ENCODE data around the gene NARS2.
"Not testable (repeated sequence)": the region's sequence is repeated elsewhere in the genome, so short reads cannot be mapped to it uniquely, and the experiment has no call there.

The NARS2 gene

GRCh38 chr11:78525720-78526119 lies 48.9 kb downstream of the NARS2 start:
- no peak overlapping the region for H3K4me3 ChIP-seq (ENCODE audit: low read depth, low read length)
- TF ChIP-seq, protein P1, sequence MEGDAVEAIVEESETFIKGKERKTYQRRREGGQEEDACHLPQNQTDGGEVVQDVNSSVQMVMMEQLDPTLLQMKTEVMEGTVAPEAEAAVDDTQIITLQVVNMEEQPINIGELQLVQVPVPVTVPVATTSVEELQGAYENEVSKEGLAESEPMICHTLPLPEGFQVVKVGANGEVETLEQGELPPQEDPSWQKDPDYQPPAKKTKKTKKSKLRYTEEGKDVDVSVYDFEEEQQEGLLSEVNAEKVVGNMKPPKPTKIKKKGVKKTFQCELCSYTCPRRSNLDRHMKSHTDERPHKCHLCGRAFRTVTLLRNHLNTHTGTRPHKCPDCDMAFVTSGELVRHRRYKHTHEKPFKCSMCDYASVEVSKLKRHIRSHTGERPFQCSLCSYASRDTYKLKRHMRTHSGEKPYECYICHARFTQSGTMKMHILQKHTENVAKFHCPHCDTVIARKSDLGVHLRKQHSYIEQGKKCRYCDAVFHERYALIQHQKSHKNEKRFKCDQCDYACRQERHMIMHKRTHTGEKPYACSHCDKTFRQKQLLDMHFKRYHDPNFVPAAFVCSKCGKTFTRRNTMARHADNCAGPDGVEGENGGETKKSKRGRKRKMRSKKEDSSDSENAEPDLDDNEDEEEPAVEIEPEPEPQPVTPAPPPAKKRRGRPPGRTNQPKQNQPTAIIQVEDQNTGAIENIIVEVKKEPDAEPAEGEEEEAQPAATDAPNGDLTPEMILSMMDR (IDR thresholded peaks at IDR 0.05; ENCODE audit: borderline replicate concordance, insufficient read depth, low read depth, low read length), result no peak

DNA sequence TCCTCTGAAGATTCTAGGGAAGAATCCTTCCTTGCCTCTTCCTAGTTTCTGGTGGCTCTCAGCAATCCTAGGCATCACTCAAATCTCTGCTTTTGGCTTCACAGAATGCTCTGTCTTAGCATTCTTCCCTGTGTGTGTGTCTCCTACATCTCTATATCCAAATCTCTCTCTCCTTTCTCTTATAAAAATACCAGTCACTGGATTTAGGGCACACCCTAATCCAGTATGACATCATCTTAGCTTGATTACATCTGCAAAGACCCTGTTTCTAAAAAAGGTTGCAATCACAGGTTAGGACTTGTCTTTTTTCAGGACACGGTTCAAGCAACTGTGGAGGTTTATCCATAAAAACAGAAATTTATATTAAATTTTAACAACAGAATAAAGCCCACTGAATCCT lies 54.4 kb downstream of the NARS2 start:
- TF ChIP-seq, protein P1 (IDR thresholded peaks at IDR 0.05; ENCODE audit: borderline replicate concordance, insufficient read depth, low read depth, low read length), result no peak

GRCh38 chr11:78516281-78516680 lies 58.4 kb downstream of the NARS2 start:
- no peak overlapping the region for H3K4me3 ChIP-seq (ENCODE audit: low read depth, low read length)
- TF ChIP-seq, protein P1 (IDR thresholded peaks at IDR 0.05; ENCODE audit: borderline replicate concordance, insufficient read depth, low read depth, low read length), result no peak

More for the DNA sequence above, 54.4 kb downstream of the NARS2 start:
- no peak overlapping the region for H3K4me3 ChIP-seq (ENCODE audit: low read depth, low read length)

GRCh38 chr11:78514922-78515502 lies 59.7 kb downstream of the NARS2 start:
- H3K4me3 ChIP-seq (ENCODE audit: low read depth, low read length), result no peak overlapping the region
- TF ChIP-seq, protein P1 (IDR thresholded peaks at IDR 0.05; ENCODE audit: borderline replicate concordance, insufficient read depth, low read depth, low read length), result no peak

DNA sequence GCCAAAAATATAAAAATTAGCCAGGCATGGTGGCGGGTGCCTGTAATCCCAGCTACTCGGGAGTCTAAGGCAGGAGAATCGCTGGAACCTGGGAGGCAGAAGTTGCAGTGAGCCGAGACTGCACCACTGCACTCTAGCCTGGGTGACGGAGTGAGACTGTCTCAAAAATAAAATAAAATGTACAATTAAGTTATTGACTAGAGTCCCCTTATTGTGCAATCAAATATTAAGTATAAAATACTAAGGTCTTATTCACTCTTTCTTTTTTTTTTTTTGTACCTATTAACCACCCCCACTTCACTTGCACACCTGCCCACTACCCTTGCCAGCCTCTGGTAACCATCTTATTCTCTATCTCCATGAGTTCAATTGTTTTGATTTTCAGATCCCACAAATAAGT lies 61.6 kb downstream of the NARS2 start:
- not testable (repeated sequence) for H3K4me3 ChIP-seq (ENCODE audit: low read depth, low read length)

GRCh38 chr11:78510597-78510996 lies 64.1 kb downstream of the NARS2 start:
- no peak overlapping the region for H3K4me3 ChIP-seq (ENCODE audit: low read depth, low read length)
- TF ChIP-seq, protein P1 (IDR thresholded peaks at IDR 0.05; ENCODE audit: borderline replicate concordance, insufficient read depth, low read depth, low read length), result no peak

DNA sequence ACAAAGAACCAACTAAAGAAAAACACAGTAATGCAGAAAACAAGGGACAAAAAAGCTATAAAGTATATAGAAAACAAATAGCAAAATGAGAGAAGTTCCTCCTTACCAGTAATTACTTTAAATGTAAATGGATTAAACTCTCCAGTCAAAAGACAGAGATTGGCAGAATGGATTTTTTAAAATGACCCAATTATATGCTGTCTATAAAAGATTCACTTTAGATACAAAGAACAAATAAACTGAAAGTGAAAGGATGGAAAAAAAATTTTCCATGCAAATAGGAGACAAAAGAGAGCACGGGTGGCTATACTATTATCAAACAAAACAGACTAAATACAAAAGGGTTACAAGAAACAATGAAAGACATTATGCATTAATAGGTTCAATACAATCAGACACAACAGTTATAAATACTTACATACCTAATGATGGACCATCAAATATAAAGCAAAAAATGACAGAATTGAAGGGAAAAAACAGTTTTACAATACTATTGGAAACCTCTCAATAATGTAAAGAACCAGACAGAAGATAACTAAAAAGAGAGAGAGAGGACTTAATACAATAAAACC lies 64.6 kb downstream of the NARS2 start:
- no peak overlapping the region for H3K4me3 ChIP-seq (ENCODE audit: low read depth, low read length)
- TF ChIP-seq, protein P1 (IDR thresholded peaks at IDR 0.05; ENCODE audit: borderline replicate concordance, insufficient read depth, low read depth, low read length), result no peak
